ENCODE measurements around the gene RTP3. TPM values are rescaled to one million over a fixed set of nuclear protein-coding genes. Genes with fewer than 3 reads are reported as not detected.

RTP3 gene
- total and polyA plus RNA-seq, 4 donors: 1.0 to 61.7 (median 26.6) TPM

- no peak overlapping the region for H3K9ac ChIP-seq (ENCODE audit: low read depth in 1 of 2, low read length in 2 of 2)
- H3K27ac ChIP-seq (ENCODE audit: low read depth in 1 of 2, low read length in 2 of 2): no peak overlapping the region
- 75% methylated on average over 3 of the region's 3 CpGs for WGBS
Observed at GRCh38 chr3:46462111-46462510, 35.7 kb upstream of the RTP3 start.

More at GRCh38 chr3:46462111-46462510, 35.7 kb upstream of the RTP3 start:
- Histone ChIP-seq H3K4me1 (ENCODE audit: control insufficient read depth in 4 of 4, insufficient read depth in 4 of 4, low read length in 3 of 4) (no peaks in the 10 kb centered on the region), H3K36me3 (ENCODE audit: control insufficient read depth in 4 of 4, insufficient read depth in 3 of 4, low read depth in 1 of 4, low read length in 3 of 4) (no peaks in the 10 kb centered on the region), H3K27me3 (ENCODE audit: control insufficient read depth in 4 of 4, insufficient read depth in 4 of 4, low read length in 3 of 4) (peaks cover 0 to 9% (median 0%) of the 10 kb centered on the region in 4 donors), H3K9me3 (ENCODE audit: control insufficient read depth in 4 of 4, low read length in 3 of 4) (no peaks in the 10 kb centered on the region), H3K4me3 (ENCODE audit: low read depth in 1 of 3, low read length in 3 of 3) (no peak overlapping the region)
- TF ChIP-seq, protein P1, sequence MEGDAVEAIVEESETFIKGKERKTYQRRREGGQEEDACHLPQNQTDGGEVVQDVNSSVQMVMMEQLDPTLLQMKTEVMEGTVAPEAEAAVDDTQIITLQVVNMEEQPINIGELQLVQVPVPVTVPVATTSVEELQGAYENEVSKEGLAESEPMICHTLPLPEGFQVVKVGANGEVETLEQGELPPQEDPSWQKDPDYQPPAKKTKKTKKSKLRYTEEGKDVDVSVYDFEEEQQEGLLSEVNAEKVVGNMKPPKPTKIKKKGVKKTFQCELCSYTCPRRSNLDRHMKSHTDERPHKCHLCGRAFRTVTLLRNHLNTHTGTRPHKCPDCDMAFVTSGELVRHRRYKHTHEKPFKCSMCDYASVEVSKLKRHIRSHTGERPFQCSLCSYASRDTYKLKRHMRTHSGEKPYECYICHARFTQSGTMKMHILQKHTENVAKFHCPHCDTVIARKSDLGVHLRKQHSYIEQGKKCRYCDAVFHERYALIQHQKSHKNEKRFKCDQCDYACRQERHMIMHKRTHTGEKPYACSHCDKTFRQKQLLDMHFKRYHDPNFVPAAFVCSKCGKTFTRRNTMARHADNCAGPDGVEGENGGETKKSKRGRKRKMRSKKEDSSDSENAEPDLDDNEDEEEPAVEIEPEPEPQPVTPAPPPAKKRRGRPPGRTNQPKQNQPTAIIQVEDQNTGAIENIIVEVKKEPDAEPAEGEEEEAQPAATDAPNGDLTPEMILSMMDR (IDR thresholded peaks at IDR 0.05; ENCODE audit: low read depth, low read length, missing input control): no peak
- no peak for TF ChIP-seq REST (IDR thresholded peaks at IDR 0.05)
- TF ChIP-seq ZBTB33 (IDR thresholded peaks at IDR 0.05): no peak
- no peak for TF ChIP-seq JUND (IDR thresholded peaks at IDR 0.05)
- no peak for TF ChIP-seq GABPA (IDR thresholded peaks at IDR 0.05 in 1 of 2, conservative IDR thresholded peaks at IDR 0.05 in 1 of 2)
- TF ChIP-seq ATF3 (IDR thresholded peaks at IDR 0.05): no peak
- TF ChIP-seq RXRA (IDR thresholded peaks at IDR 0.05): no peak
- DNase-seq (ENCODE audit: low spot score): peak; percentile 1

Data from liver (tissue), 9 donors.